RPMI8226 (cell line): ENCODE results near the gene RPTOR.

Experiments used
- DNase-seq: peaks from one replicate; pipeline ENCODE4 v3.0.0-alpha.2; 2015

RPTOR gene

GRCh38 chr17:80956321-80957190 lies 411.9 kb downstream of the RPTOR start:
- DNase-seq, result no peak

GRCh38 chr17:80957461-80957941 lies 412.9 kb downstream of the RPTOR start:
- DNase-seq, result no peak

GRCh38 chr17:80959330-80960036 lies 414.8 kb downstream of the RPTOR start:
- DNase-seq, result no peak

- no peak for DNase-seq
Observed at GRCh38 chr17:80960037-80960796, 415.6 kb downstream of the RPTOR start.

- DNase-seq, result no peak
Observed at GRCh38 chr17:80960797-80961452, 416.3 kb downstream of the RPTOR start.

GRCh38 chr17:80961541-80962330 lies 417.1 kb downstream of the RPTOR start:
- DNase-seq, result no peak

GRCh38 chr17:80962356-80963329 lies 418.0 kb downstream of the RPTOR start:
- no peak for DNase-seq

GRCh38 chr17:80963812-80964543 lies 419.3 kb downstream of the RPTOR start:
- no peak for DNase-seq

GRCh38 chr17:80964544-80964856 lies 419.9 kb downstream of the RPTOR start:
- DNase-seq, result no peak

- no peak for DNase-seq
Observed at GRCh38 chr17:80964859-80965580, 420.4 kb downstream of the RPTOR start.

GRCh38 chr17:80965606-80966005 lies 421.0 kb downstream of the RPTOR start:
- DNase-seq, result no peak

GRCh38 chr17:80967404-80967872 lies 422.8 kb downstream of the RPTOR start:
- no peak for DNase-seq

GRCh38 chr17:80968602-80969029 lies 424.0 kb downstream of the RPTOR start:
- no peak for DNase-seq

- DNase-seq, result no peak
Observed at GRCh38 chr17:80969030-80969673, 424.5 kb downstream of the RPTOR start.

GRCh38 chr17:80969674-80970043 lies 425.0 kb downstream of the RPTOR start:
- no peak for DNase-seq

GRCh38 chr17:80970044-80970761 lies 425.6 kb downstream of the RPTOR start:
- peak; percentile 57 for DNase-seq

GRCh38 chr17:80970762-80971703 lies 426.4 kb downstream of the RPTOR start:
- no peak for DNase-seq
